Stimulated activated CD4-positive, alpha-beta T cell treated with anti-CD3 and anti-CD28 coated beads, Interleukin-4, amount 100 ng/mL, for 48 hours (primary cell): ENCODE results near the gene LARGE1.

Source experiments
- DNase-seq, 2 donors: peaks; one replicate each; pipeline ENCODE4 v3.0.0-alpha.2; 2020; ENCODE audit warnings: low read depth in 2 of 2

LARGE1 gene

GRCh38 chr22:33666279-33666960 lies 253.9 kb downstream of the LARGE1 start:
- DNase-seq: no peak

GRCh38 chr22:33659448-33659847 lies 260.8 kb downstream of the LARGE1 start:
- DNase-seq: no peak

GRCh38 chr22:33658775-33659174 lies 261.5 kb downstream of the LARGE1 start:
- no peak for DNase-seq

- no peak for DNase-seq
Observed at GRCh38 chr22:33657670-33658069, 262.6 kb downstream of the LARGE1 start.

- DNase-seq: no peak
Observed at GRCh38 chr22:33656808-33657628, 263.3 kb downstream of the LARGE1 start.

- DNase-seq: no peak
Observed at GRCh38 chr22:33654173-33654895, 265.9 kb downstream of the LARGE1 start.

GRCh38 chr22:33653532-33654063 lies 266.7 kb downstream of the LARGE1 start:
- no peak for DNase-seq

GRCh38 chr22:33652615-33653014 lies 267.7 kb downstream of the LARGE1 start:
- DNase-seq: no peak

GRCh38 chr22:33650244-33650643 lies 270.0 kb downstream of the LARGE1 start:
- no peak for DNase-seq

- no peak for DNase-seq
Observed at GRCh38 chr22:33648478-33648877, 271.8 kb downstream of the LARGE1 start.

GRCh38 chr22:33640900-33641299 lies 279.4 kb downstream of the LARGE1 start:
- DNase-seq: no peak

GRCh38 chr22:33639588-33640254 lies 280.6 kb downstream of the LARGE1 start:
- no peak for DNase-seq

GRCh38 chr22:33635766-33636165 lies 284.5 kb downstream of the LARGE1 start:
- no peak for DNase-seq

GRCh38 chr22:33631777-33632176 lies 288.5 kb downstream of the LARGE1 start:
- no peak for DNase-seq

GRCh38 chr22:33625959-33626358 lies 294.3 kb downstream of the LARGE1 start:
- no peak for DNase-seq

- no peak for DNase-seq
Observed at GRCh38 chr22:33620085-33620484, 300.2 kb downstream of the LARGE1 start.

- DNase-seq: no peak
Observed at GRCh38 chr22:33606504-33606903, 313.8 kb downstream of the LARGE1 start.

- no peak for DNase-seq
Observed at GRCh38 chr22:33605666-33606065, 314.6 kb downstream of the LARGE1 start.

GRCh38 chr22:33605221-33605620 lies 315.1 kb downstream of the LARGE1 start:
- DNase-seq: no peak

- no peak for DNase-seq
Observed at GRCh38 chr22:33601062-33601461, 319.2 kb downstream of the LARGE1 start.

GRCh38 chr22:33600595-33600994 lies 319.7 kb downstream of the LARGE1 start:
- no peak for DNase-seq

GRCh38 chr22:33600113-33600512 lies 320.2 kb downstream of the LARGE1 start:
- no peak for DNase-seq
